Stimulated activated CD4-positive, alpha-beta T cell treated with anti-CD3 and anti-CD28 coated beads, Interleukin-1b, Interleukin-23, amount 100 ng/mL, for 4 hours (primary cell): ENCODE measurements around the gene NOL12.
"Not testable (repeated sequence)": the region's sequence is repeated elsewhere in the genome, so short reads cannot be mapped to it uniquely, and the experiment has no call there.

ENCODE experiments used
- DNase-seq, 2 donors: peaks; one replicate each; pipeline ENCODE4 v3.0.0-alpha.2; 2020; ENCODE audit warnings: low read depth in 2 of 2

The NOL12 gene

GRCh38 chr22:37713761-37714160, 27.6 kb downstream of the NOL12 start:
- DNase-seq, result no peak

GRCh38 chr22:37714634-37715033, 28.5 kb downstream of the NOL12 start:
- DNase-seq, result no peak

GRCh38 chr22:37715760-37716159, 29.6 kb downstream of the NOL12 start:
- DNase-seq, result no peak

GRCh38 chr22:37716708-37717107, 30.6 kb downstream of the NOL12 start:
- DNase-seq, result no peak

- not testable (repeated sequence) for DNase-seq
Observed at GRCh38 chr22:37717235-37717634, 31.1 kb downstream of the NOL12 start.

GRCh38 chr22:37717746-37718305, 31.7 kb downstream of the NOL12 start:
- DNase-seq, result not testable (repeated sequence)

GRCh38 chr22:37725551-37726240, 39.6 kb downstream of the NOL12 start:
- no peak for DNase-seq

GRCh38 chr22:37726241-37726887, 40.2 kb downstream of the NOL12 start:
- DNase-seq, result no peak

GRCh38 chr22:37728620-37729019, 42.5 kb downstream of the NOL12 start:
- no peak for DNase-seq

- no peak for DNase-seq
Observed at GRCh38 chr22:37731804-37732471, 45.8 kb downstream of the NOL12 start.

- no peak for DNase-seq
Observed at GRCh38 chr22:37732699-37733607, 46.8 kb downstream of the NOL12 start.

GRCh38 chr22:37733625-37734401, 47.7 kb downstream of the NOL12 start:
- no peak for DNase-seq

- DNase-seq, result no peak
Observed at GRCh38 chr22:37734402-37734700, 48.2 kb downstream of the NOL12 start.

GRCh38 chr22:37734964-37735451, 48.9 kb downstream of the NOL12 start:
- no peak for DNase-seq

GRCh38 chr22:37739035-37739434, 52.9 kb downstream of the NOL12 start:
- no peak for DNase-seq

GRCh38 chr22:37739611-37740049, 53.5 kb downstream of the NOL12 start:
- DNase-seq, result no peak

GRCh38 chr22:37740455-37741311, 54.5 kb downstream of the NOL12 start:
- no peak for DNase-seq

- no peak for DNase-seq
Observed at GRCh38 chr22:37741312-37741795, 55.2 kb downstream of the NOL12 start.

GRCh38 chr22:37742376-37743171, 56.4 kb downstream of the NOL12 start:
- no peak for DNase-seq
